ENCODE results near the gene IPO13. TPM values are rescaled to one million over a fixed set of nuclear protein-coding genes. Genes with fewer than 3 reads are reported as not detected.

The IPO13 gene
- total RNA-seq, 4 donors from 2014 or later: 21.1 to 48.1 (median 42.0) TPM

- H3K9me3 ChIP-seq: no peaks in the 10 kb centered on the region
- 80 to 87% methylated on average over 10 to 22 of the region's 22 CpGs for WGBS, 2 donors
- no peaks in the 10 kb centered on the region for H3K36me3 ChIP-seq
- no peak overlapping the region for H3K27ac ChIP-seq
- no peak overlapping the region for H3K4me3 ChIP-seq (replicated peaks in 1 of 3)
- H3K27me3 ChIP-seq: no peaks in the 10 kb centered on the region
- TF ChIP-seq POLR2A (IDR thresholded peaks at IDR 0.05) (no peak), CTCF (IDR thresholded peaks at IDR 0.05) (no peak)
- DNase-seq: no peak
- peaks cover 3% of the 10 kb centered on the region in 2 donors for H3K4me1 ChIP-seq
- intact Hi-C loops (cut with DNase I): loop anchor here (5.0 kb wide), 1 partner anchor 35 kb away; the partner anchor contains the start of gene SLC6A9
These were observed 50.7 kb downstream of the IPO13 start for GRCh38 chr1:43997295-43997999.

GRCh38 chr1:43998000-43998378 is 51.2 kb downstream of the IPO13 start:
- H3K9me3 ChIP-seq: no peaks in the 10 kb centered on the region
- intact Hi-C loops (cut with DNase I): loop anchor here (5.0 kb wide), 1 partner anchor 34 kb away; the partner anchor contains the start of gene SLC6A9
- WGBS, 2 donors: 91% methylated on average over 11 of the region's 11 CpGs
- TF ChIP-seq CTCF (IDR thresholded peaks at IDR 0.05) (no peak), POLR2A (IDR thresholded peaks at IDR 0.05) (no peak)
- no peak overlapping the region for H3K4me3 ChIP-seq (replicated peaks in 1 of 3)
- no peak for DNase-seq
- H3K36me3 ChIP-seq: no peaks in the 10 kb centered on the region
- H3K27me3 ChIP-seq: no peaks in the 10 kb centered on the region
- no peaks in the 10 kb centered on the region for H3K4me1 ChIP-seq
- H3K27ac ChIP-seq: no peak overlapping the region

GRCh38 chr1:43999455-43999854 is 52.7 kb downstream of the IPO13 start:
- H3K4me3 ChIP-seq (replicated peaks in 1 of 3): no peak overlapping the region
- 90 to 94% methylated on average over 7 to 8 of the region's 8 CpGs for WGBS, 2 donors
- H3K36me3 ChIP-seq: no peaks in the 10 kb centered on the region
- H3K4me1 ChIP-seq: no peaks in the 10 kb centered on the region
- H3K9me3 ChIP-seq: no peaks in the 10 kb centered on the region
- DNase-seq: no peak
- intact Hi-C loops (cut with DNase I): loop anchor here (5.0 kb wide), 1 partner anchor 33 kb away; the partner anchor contains the start of gene SLC6A9
- no peak overlapping the region for H3K27ac ChIP-seq
- H3K27me3 ChIP-seq: no peaks in the 10 kb centered on the region
- TF ChIP-seq CTCF (IDR thresholded peaks at IDR 0.05) (no peak), POLR2A (IDR thresholded peaks at IDR 0.05) (no peak)

GRCh38 chr1:44000122-44000665 is 53.4 kb downstream of the IPO13 start:
- no peak for TF ChIP-seq CTCF (IDR thresholded peaks at IDR 0.05)
- no peak for TF ChIP-seq POLR2A (IDR thresholded peaks at IDR 0.05)
- H3K9me3 ChIP-seq: no peaks in the 10 kb centered on the region
- WGBS, 2 donors: 83 to 85% methylated on average over 7 to 8 of the region's 8 CpGs
- no peaks in the 10 kb centered on the region for H3K36me3 ChIP-seq
- H3K4me3 ChIP-seq (replicated peaks in 1 of 3): no peak overlapping the region
- DNase-seq: no peak
- intact Hi-C loops (cut with DNase I): no loop called here
- no peak overlapping the region for H3K27ac ChIP-seq
- H3K27me3 ChIP-seq: no peaks in the 10 kb centered on the region
- no peaks in the 10 kb centered on the region for H3K4me1 ChIP-seq

- no peak for DNase-seq
These were observed 55.4 kb downstream of the IPO13 start for GRCh38 chr1:44002165-44002564.

More at GRCh38 chr1:44002165-44002564, 55.4 kb downstream of the IPO13 start:
- Histone ChIP-seq H3K4me3 (replicated peaks in 1 of 3) (no peak overlapping the region), H3K36me3 (no peaks in the 10 kb centered on the region), H3K9me3 (no peaks in the 10 kb centered on the region), H3K27ac (no peak overlapping the region), H3K4me1 (peaks cover 0 to 4% of the 10 kb centered on the region in 2 donors), H3K27me3 (no peaks in the 10 kb centered on the region)
- TF ChIP-seq CTCF (IDR thresholded peaks at IDR 0.05) (no peak), POLR2A (IDR thresholded peaks at IDR 0.05) (no peak)
- WGBS, 2 donors: 82 to 85% methylated on average over 5 to 7 of the region's 8 CpGs
- intact Hi-C loops (cut with DNase I): no loop called here
